ENCODE measurements around the gene VEGFB.
A peak's percentile ranks its signal among the peaks of the same experiment; 100 is the strongest.

VEGFB gene

DNA sequence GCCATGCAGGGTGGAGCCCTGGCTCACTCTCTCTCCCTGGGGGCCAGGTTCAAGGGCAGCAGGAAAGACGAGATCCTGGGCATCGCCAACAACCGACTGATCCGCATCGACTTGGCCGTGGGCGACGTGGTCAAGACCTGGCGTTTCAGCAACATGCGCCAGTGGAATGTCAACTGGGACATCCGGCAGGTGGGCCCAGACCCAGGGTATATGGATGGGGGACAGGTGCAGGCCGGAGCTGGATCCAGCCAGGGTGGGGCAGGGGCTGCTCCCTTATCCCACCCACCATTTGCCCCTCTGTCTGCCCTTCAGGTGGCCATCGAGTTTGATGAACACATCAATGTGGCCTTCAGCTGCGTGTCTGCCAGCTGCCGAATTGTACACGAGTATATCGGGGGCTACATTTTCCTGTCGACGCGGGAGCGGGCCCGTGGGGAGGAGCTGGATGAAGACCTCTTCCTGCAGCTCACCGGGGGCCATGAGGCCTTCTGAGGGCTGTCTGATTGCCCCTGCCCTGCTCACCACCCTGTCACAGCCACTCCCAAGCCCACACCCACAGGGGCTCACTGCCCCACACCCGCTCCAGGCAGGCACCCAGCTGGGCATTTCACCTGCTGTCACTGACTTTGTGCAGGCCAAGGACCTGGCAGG is 11.3 kb upstream of the VEGFB start:
- H3K4me1 ChIP-seq (ENCODE audit: control insufficient read depth in 5 of 5, insufficient read depth in 5 of 5, low read length in 5 of 5) = peaks cover 2 to 32% (median 30%) of the 10 kb centered on the region in 5 donors
- no peaks in the 10 kb centered on the region for H3K27me3 ChIP-seq (ENCODE audit: control insufficient read depth in 5 of 5, insufficient read depth in 4 of 5, low read length in 5 of 5)
- H3K36me3 ChIP-seq (ENCODE audit: control insufficient read depth in 5 of 5, insufficient read depth in 5 of 5, low read length in 5 of 5) = peaks cover 0 to 47% (median 22%) of the 10 kb centered on the region in 5 donors
- no peak overlapping the region for H3K9ac ChIP-seq (ENCODE audit: low read length in 5 of 5)
- H3K27ac ChIP-seq (ENCODE audit: low read depth, low read length) = no peak overlapping the region
- no peak overlapping the region for H3K4me3 ChIP-seq (ENCODE audit: low read depth in 1 of 5, low read length in 5 of 5)
- H3K9me3 ChIP-seq (ENCODE audit: control insufficient read depth in 5 of 5, low read length in 5 of 5) = no peaks in the 10 kb centered on the region

- Histone ChIP-seq H3K27me3 (ENCODE audit: control insufficient read depth in 5 of 5, insufficient read depth in 4 of 5, low read length in 5 of 5) (no peaks in the 10 kb centered on the region), H3K27ac (ENCODE audit: low read depth, low read length) (no peak overlapping the region), H3K9me3 (ENCODE audit: control insufficient read depth in 5 of 5, low read length in 5 of 5) (no peaks in the 10 kb centered on the region), H3K36me3 (ENCODE audit: control insufficient read depth in 5 of 5, insufficient read depth in 5 of 5, low read length in 5 of 5) (peaks cover 0 to 42% (median 20%) of the 10 kb centered on the region in 5 donors), H3K4me3 (ENCODE audit: low read depth in 1 of 5, low read length in 5 of 5) (no peak overlapping the region), H3K4me1 (ENCODE audit: control insufficient read depth in 5 of 5, insufficient read depth in 5 of 5, low read length in 5 of 5) (peaks cover 2 to 35% (median 33%) of the 10 kb centered on the region in 5 donors), H3K9ac (ENCODE audit: low read length in 5 of 5) (no peak overlapping the region)
Measured at GRCh38 chr11:64224151-64224890, 10.1 kb upstream of the VEGFB start.

- H3K4me1 ChIP-seq (ENCODE audit: control insufficient read depth in 5 of 5, insufficient read depth in 5 of 5, low read length in 5 of 5) = peaks cover 2 to 42% (median 40%) of the 10 kb centered on the region in 5 donors
- peak overlapping the region; percentile 83 to 94 (median 92) for H3K4me3 ChIP-seq (ENCODE audit: low read depth in 1 of 5, low read length in 5 of 5)
- H3K9me3 ChIP-seq (ENCODE audit: control insufficient read depth in 5 of 5, low read length in 5 of 5) = no peaks in the 10 kb centered on the region
- H3K36me3 ChIP-seq (ENCODE audit: control insufficient read depth in 5 of 5, insufficient read depth in 5 of 5, low read length in 5 of 5) = peaks cover 0 to 34% (median 20%) of the 10 kb centered on the region in 5 donors
- no peaks in the 10 kb centered on the region for H3K27me3 ChIP-seq (ENCODE audit: control insufficient read depth in 5 of 5, insufficient read depth in 4 of 5, low read length in 5 of 5)
- peak overlapping the region in 4 of 5 donors; percentile 84 to 95 (median 90) for H3K9ac ChIP-seq (ENCODE audit: low read length in 5 of 5)
- peak overlapping the region; percentile 87 for H3K27ac ChIP-seq (ENCODE audit: low read depth, low read length)
Measured at GRCh38 chr11:64224891-64225607, 9.3 kb upstream of the VEGFB start.

DNA sequence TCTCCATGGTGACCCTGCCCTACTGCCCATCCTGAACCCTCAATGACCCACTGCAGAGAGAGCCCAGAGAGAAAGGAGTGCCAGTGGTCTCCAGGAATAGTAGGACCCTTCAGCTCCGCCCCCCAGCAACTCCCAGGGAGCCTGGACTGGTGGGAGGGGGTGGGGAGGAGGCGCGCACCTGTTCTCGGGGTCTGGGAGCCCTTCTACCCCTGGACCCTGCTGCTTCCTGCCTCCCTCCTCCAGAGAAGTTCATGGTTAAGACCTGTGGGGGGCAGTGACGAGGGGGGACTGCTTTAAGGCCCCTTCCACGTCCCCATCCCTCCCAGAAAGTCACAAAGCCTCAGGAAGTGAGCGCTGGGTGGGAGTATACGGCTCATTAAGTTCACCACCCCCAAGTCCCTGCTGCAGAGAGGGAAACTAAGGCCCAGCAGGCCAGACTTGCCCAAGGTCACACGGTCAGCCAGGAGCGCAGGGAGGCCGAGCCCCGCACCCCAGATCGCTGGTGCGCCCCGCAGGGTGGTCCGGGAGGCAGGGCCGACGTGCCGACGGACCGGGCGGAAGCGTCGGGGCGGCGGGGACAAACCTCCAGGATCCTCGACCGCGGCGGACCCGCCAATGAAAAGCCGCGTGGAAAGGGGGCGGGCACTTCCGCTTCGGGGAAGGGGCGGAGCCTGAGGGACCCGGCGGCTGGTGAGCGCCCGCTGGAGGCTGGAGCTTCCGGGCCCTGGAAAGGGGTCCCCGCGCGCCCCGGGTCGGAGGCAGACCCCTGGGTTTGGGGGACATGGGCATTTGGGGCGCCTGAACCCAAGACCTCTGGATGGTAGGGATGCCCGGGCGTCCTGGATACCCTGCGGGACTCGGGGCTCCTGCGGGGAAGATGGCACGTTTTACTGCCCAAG is 8.5 kb upstream of the VEGFB start, which contains the start of the genes NUDT22 and TRPT1:
Gene NUDT22, plus strand, starts transcription at position 667 of the 899 bp plus-strand sequence. CDS start 379 bp downstream, outside the sequence.
Gene TRPT1, minus strand, starts transcription at position 579 of the 899 bp plus-strand sequence. Its CDS starts 326 bp downstream, at position 253.
- Histone ChIP-seq H3K36me3 (ENCODE audit: control insufficient read depth in 5 of 5, insufficient read depth in 5 of 5, low read length in 5 of 5) (peaks cover 0 to 26% (median 14%) of the 10 kb centered on the region in 5 donors), H3K9me3 (ENCODE audit: control insufficient read depth in 5 of 5, low read length in 5 of 5) (no peaks in the 10 kb centered on the region), H3K9ac (ENCODE audit: low read length in 5 of 5) (peak within 1 kb of the TSS; percentile 48 to 95 (median 86)), H3K27me3 (ENCODE audit: control insufficient read depth in 5 of 5, insufficient read depth in 4 of 5, low read length in 5 of 5) (no peaks in the 10 kb centered on the region), H3K27ac (ENCODE audit: low read depth, low read length) (peak within 1 kb of the TSS; percentile 87), H3K4me1 (ENCODE audit: control insufficient read depth in 5 of 5, insufficient read depth in 5 of 5, low read length in 5 of 5) (peaks cover 2 to 50% (median 44%) of the 10 kb centered on the region in 5 donors), H3K4me3 (ENCODE audit: low read depth in 1 of 5, low read length in 5 of 5) (peak within 1 kb of the TSS; percentile 83 to 94 (median 92))

GRCh38 chr11:64226507-64227051 is 7.8 kb upstream of the VEGFB start:
- H3K4me3 ChIP-seq (ENCODE audit: low read depth in 1 of 5, low read length in 5 of 5) = peak overlapping the region; percentile 57 to 94 (median 87)
- peak overlapping the region; percentile 87 for H3K27ac ChIP-seq (ENCODE audit: low read depth, low read length)
- H3K27me3 ChIP-seq (ENCODE audit: control insufficient read depth in 5 of 5, insufficient read depth in 4 of 5, low read length in 5 of 5) = no peaks in the 10 kb centered on the region
- H3K36me3 ChIP-seq (ENCODE audit: control insufficient read depth in 5 of 5, insufficient read depth in 5 of 5, low read length in 5 of 5) = peaks cover 0 to 22% (median 10%) of the 10 kb centered on the region in 5 donors
- peak overlapping the region; percentile 48 to 95 (median 86) for H3K9ac ChIP-seq (ENCODE audit: low read length in 5 of 5)
- peaks cover 2 to 55% (median 48%) of the 10 kb centered on the region in 5 donors for H3K4me1 ChIP-seq (ENCODE audit: control insufficient read depth in 5 of 5, insufficient read depth in 5 of 5, low read length in 5 of 5)
- H3K9me3 ChIP-seq (ENCODE audit: control insufficient read depth in 5 of 5, low read length in 5 of 5) = no peaks in the 10 kb centered on the region

DNA sequence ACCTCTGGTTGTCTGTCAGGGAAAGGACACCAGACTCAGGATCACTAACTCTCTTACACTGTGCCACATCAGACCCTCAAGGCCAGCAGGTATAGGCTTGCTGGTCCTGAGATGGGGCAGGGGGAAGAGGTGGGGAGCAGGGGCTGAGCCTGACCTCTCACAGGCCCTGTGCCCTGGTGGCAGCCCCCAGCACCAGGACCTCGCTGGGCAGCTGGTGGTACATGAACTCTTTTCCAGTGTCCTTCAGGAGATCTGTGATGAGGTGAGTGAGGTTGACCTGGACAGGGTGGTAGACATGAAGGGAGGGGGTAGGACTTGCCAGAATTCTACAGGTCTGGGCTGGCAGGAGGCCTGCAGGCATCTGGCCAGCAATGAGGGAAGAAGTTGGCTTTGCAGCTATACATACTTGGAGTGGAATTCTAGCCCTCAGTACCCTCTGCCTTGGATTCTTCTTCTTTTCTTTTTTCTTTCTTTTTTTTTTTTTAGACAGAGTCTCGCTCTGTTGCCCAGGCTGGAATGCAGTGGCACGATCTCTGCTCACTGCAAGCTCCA is 6.9 kb upstream of the VEGFB start:
- peaks cover 0 to 21% (median 10%) of the 10 kb centered on the region in 5 donors for H3K36me3 ChIP-seq (ENCODE audit: control insufficient read depth in 5 of 5, insufficient read depth in 5 of 5, low read length in 5 of 5)
- H3K27me3 ChIP-seq (ENCODE audit: control insufficient read depth in 5 of 5, insufficient read depth in 4 of 5, low read length in 5 of 5) = no peaks in the 10 kb centered on the region
- H3K9ac ChIP-seq (ENCODE audit: low read length in 5 of 5) = peak overlapping the region in 4 of 5 donors; percentile 84 to 95 (median 90)
- no peaks in the 10 kb centered on the region for H3K9me3 ChIP-seq (ENCODE audit: control insufficient read depth in 5 of 5, low read length in 5 of 5)
- peak overlapping the region; percentile 87 for H3K27ac ChIP-seq (ENCODE audit: low read depth, low read length)
- peaks cover 3 to 57% (median 55%) of the 10 kb centered on the region in 5 donors for H3K4me1 ChIP-seq (ENCODE audit: control insufficient read depth in 5 of 5, insufficient read depth in 5 of 5, low read length in 5 of 5)
- peak overlapping the region in 4 of 5 donors; percentile 83 to 94 (median 90) for H3K4me3 ChIP-seq (ENCODE audit: low read depth in 1 of 5, low read length in 5 of 5)

DNA sequence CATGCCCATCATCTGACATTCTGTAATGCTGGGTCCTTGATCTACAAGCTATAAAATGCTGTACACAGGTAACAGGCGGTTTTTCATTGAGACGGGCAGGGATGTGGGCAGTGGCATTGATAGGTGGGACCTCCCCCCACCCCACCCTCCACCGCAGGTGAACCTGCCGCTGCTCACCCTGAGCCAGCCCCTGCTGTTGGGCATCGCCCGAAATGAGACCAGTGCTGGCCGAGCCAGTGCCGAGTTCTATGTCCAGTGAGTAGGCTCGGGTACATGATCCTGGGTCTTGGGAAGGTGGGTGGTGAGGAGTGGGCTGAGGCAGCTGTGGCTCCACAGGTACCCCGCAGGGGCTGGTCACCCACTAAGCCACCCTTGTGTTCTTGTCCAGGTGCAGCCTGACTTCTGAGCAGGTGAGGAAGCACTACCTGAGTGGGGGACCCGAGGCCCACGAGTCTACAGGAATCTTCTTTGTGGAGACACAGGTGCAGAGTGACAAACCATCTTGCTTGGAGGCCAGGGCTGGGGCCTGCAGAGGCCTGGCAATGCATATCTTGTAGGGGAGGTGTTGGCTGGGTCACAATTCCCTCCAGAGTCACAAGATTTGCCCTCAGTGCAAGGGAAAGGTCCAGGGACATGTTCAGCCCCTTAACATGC is 5.2 kb upstream of the VEGFB start:
- peak overlapping the region in 2 of 5 donors; percentile 78 to 89 for H3K9ac ChIP-seq (ENCODE audit: low read length in 5 of 5)
- H3K27me3 ChIP-seq (ENCODE audit: control insufficient read depth in 5 of 5, insufficient read depth in 4 of 5, low read length in 5 of 5) = no peaks in the 10 kb centered on the region
- peak overlapping the region; percentile 57 for H3K27ac ChIP-seq (ENCODE audit: low read depth, low read length)
- H3K4me1 ChIP-seq (ENCODE audit: control insufficient read depth in 5 of 5, insufficient read depth in 5 of 5, low read length in 5 of 5) = peaks cover 5 to 70% (median 65%) of the 10 kb centered on the region in 5 donors
- peaks cover 0 to 4% (median 2%) of the 10 kb centered on the region in 5 donors for H3K36me3 ChIP-seq (ENCODE audit: control insufficient read depth in 5 of 5, insufficient read depth in 5 of 5, low read length in 5 of 5)
- peak overlapping the region in 4 of 5 donors; percentile 72 to 86 (median 76) for H3K4me3 ChIP-seq (ENCODE audit: low read depth in 1 of 5, low read length in 5 of 5)
- no peaks in the 10 kb centered on the region for H3K9me3 ChIP-seq (ENCODE audit: control insufficient read depth in 5 of 5, low read length in 5 of 5)

DNA sequence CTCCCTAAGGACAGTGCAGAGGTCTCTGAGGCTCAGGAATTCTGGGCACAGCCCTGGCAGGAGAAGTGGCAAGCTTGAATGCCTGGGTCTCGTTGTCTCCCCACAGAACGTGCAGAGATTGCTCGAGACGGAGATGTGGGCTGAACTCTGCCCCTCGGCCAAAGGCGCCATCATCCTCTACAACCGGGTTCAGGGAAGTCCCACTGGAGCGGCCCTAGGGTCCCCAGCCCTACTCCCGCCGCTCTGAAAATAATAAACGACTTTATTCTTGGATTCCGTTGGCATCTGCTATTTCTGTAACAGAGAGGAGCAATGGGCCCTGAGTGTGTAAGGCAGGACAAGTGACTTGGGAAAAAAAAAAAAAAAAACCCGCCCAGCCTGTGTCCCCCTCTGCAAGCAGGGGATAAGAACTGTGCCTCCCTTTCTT is 4.6 kb upstream of the VEGFB start:
- no peaks in the 10 kb centered on the region for H3K36me3 ChIP-seq (ENCODE audit: control insufficient read depth in 5 of 5, insufficient read depth in 5 of 5, low read length in 5 of 5)
- H3K4me1 ChIP-seq (ENCODE audit: control insufficient read depth in 5 of 5, insufficient read depth in 5 of 5, low read length in 5 of 5) = peaks cover 5 to 69% (median 63%) of the 10 kb centered on the region in 5 donors
- H3K4me3 ChIP-seq (ENCODE audit: low read depth in 1 of 5, low read length in 5 of 5) = peak overlapping the region; percentile 72 to 86 (median 76)
- no peaks in the 10 kb centered on the region for H3K27me3 ChIP-seq (ENCODE audit: control insufficient read depth in 5 of 5, insufficient read depth in 4 of 5, low read length in 5 of 5)
- H3K27ac ChIP-seq (ENCODE audit: low read depth, low read length) = peak overlapping the region; percentile 57
- peak overlapping the region in 4 of 5 donors; percentile 77 to 89 (median 80) for H3K9ac ChIP-seq (ENCODE audit: low read length in 5 of 5)
- no peaks in the 10 kb centered on the region for H3K9me3 ChIP-seq (ENCODE audit: control insufficient read depth in 5 of 5, low read length in 5 of 5)

All from subcutaneous abdominal adipose tissue (tissue), 5 donors.